D721Med (cell line): Measurements from ENCODE around the gene NPIPB2.
A peak's percentile ranks its signal among the peaks of the same experiment; 100 is the strongest.
"Not testable (repeated sequence)": the region's sequence is repeated elsewhere in the genome, so short reads cannot be mapped to it uniquely, and the experiment has no call there.

ENCODE experiments used
- DNase-seq: peaks from one replicate; pipeline ENCODE4 v3.0.0; 2011; ENCODE audit warnings: low spot score; ENCODE audit not compliant: insufficient read length
- FAIRE-seq: peaks from 2 replicates; lab custom pipeline; 2011; peaks lifted over from hg19 to GRCh38; lab: Jason Lieb, UNC
- CTCF ChIP-seq: IDR thresholded peaks from 2 replicates; pipeline ENCODE4 v1.5.1; 2012; ENCODE audit warnings: mild to moderate bottlenecking, control low read depth; ENCODE audit not compliant: insufficient read depth; ENCODE audit errors: missing control alignments

The NPIPB2 gene

GRCh38 chr16:11955713-11956123 lies 13.9 kb upstream of the NPIPB2 start:
- no peak for DNase-seq
- FAIRE-seq: no peak
- TF ChIP-seq CTCF: no peak

GRCh38 chr16:11953576-11953975 lies 11.7 kb upstream of the NPIPB2 start:
- FAIRE-seq, DNase-seq: not testable (repeated sequence)

DNA sequence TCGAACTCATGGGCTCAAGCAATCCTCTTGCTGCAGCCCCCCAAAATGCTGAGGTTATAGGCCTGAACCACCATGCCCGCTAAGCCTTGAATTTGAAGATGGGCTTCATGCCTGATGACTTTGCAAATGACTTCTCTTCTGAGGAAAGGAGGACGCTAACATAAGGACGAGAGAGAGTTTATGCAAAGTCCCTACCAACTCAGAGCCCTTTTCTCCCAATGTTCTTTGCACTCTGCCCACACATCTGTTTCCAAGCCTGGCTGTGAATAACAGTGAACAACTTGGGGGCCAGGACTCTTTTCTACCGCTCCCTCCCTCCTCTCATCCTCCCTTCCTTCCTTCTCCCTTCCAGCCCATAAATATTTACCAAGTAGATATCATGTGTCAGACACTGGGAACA lies 8.5 kb upstream of the NPIPB2 start:
- no peak for DNase-seq
- TF ChIP-seq CTCF: no peak
- FAIRE-seq: no peak

DNA sequence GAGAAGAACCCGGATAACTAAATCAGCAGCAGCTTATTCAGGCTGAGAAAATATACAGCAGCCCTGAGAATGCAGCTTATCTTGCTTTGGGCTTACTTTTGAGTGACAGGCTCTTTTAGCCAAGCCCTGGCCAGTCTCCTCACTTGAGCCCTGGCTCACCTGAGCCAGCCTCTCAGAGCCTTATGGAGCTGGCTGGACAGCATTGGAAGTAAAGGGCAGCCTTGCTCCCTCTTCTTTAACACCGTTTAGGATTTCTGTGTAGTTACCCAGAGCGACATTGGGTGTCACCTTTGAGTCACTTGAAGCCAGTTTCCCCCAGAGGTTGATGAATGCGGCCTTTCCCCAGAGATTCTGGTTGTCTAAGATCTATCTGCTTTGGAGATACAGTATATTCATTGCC lies 7.7 kb upstream of the NPIPB2 start:
- peak; percentile 69 for TF ChIP-seq CTCF
- peak; percentile 41 for DNase-seq
- no peak for FAIRE-seq

- FAIRE-seq: no peak
- TF ChIP-seq CTCF: no peak
- DNase-seq: no peak
Observed at GRCh38 chr16:11948819-11949218, 7.0 kb upstream of the NPIPB2 start.

GRCh38 chr16:11946433-11946832 lies 4.6 kb upstream of the NPIPB2 start:
- DNase-seq: no peak
- no peak for FAIRE-seq
- no peak for TF ChIP-seq CTCF

DNA sequence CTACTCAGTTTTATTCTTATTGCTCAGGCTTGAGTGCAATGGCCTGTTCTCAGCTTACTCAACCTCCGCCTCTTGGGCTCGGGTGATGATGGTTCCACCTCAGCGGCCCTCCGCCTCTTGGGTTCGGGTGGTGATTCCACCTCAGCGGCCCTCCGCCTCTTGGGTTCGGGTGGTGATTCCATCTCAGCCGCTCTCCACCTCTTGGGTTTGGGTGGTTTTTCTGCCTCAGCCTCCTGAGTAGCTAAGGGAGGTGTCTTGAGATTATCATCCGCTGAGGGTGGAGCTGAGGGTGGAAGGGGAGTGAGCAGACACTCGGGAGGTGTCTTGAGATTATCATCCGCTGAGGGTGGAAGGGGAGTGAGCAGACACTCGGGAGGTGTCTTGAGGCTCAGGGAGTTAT lies 14.5 kb downstream of the NPIPB2 start:
- DNase-seq, FAIRE-seq: not testable (repeated sequence)

DNA sequence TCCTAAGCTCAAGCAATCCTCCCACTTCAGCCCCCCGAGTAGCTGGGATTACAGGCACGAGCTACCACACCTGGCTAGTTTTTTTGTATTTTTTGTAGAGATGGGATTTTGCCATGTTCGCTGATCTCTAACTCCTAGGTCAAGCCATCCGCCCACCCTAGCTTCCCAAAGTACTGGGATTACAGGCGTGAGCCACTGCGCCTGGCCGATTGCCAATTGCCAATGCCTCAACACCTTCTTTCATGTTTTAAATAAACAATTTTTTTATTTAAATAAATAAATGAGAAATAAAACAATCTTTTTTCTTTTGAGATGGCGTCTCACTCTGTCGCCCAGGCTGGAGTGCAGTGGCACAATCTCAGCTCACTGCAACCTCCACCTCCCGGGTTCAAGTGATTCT lies 17.8 kb downstream of the NPIPB2 start:
- not testable (repeated sequence) for DNase-seq, FAIRE-seq

DNA sequence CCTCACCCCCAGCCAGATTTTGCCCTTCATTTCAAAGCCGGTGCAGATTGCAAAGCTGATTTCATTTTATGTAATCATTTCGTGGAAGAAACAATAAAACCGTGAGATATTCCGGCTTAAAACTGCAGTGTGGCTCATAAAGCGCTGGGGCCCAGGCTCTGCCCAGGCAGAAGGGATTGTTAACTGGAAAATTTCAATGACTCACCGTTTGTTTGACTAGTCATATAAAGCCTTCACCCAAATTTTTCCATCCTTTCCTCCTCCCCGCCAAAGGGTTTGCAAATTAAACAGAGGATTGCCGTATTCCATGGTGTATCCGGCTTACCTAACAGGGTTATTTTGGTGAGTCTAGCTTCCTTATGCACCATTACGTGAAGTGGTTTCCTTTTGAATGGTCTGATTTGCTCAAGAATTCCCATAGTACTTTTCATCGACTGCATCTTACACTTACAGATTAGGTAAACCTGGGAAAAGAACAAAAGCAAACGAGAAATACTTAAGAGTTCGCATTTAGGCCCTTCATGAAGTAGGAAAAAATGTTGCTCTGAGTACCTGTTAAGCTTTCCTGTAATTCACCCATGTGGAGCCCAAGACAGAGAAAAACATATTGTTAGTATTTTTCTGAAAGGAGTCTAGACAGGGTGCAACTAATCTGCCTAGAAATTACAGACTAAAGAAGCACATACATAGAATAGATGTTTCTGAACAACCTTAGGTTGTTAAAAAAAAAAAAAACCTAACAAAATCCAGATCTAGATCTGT lies 25.1 kb downstream of the NPIPB2 start:
- TF ChIP-seq CTCF: no peak
- no peak for FAIRE-seq
- DNase-seq: no peak
